HG03095 (cell line): ENCODE measurements around the gene FDCSP.
"Not testable (repeated sequence)": the region's sequence is repeated elsewhere in the genome, so short reads cannot be mapped to it uniquely, and the experiment has no call there.

Experiments
- ATAC-seq: cut with Tn5 transposase; IDR thresholded peaks from one replicate; pipeline ENCODE4 v1.9.1; 2021; ENCODE audit warnings: moderate library complexity; ENCODE audit not compliant: unreplicated experiment

Gene FDCSP

GRCh38 chr4:70225824-70226223, at the start of gene FDCSP:
Gene FDCSP, plus strand, starts transcription at chr4:70226124. Its CDS starts 5,071 bp downstream, at chr4:70231195.
- no peak for ATAC-seq

- ATAC-seq = no peak
Measured at GRCh38 chr4:70177090-70177489, 48.8 kb upstream of the FDCSP start.

DNA sequence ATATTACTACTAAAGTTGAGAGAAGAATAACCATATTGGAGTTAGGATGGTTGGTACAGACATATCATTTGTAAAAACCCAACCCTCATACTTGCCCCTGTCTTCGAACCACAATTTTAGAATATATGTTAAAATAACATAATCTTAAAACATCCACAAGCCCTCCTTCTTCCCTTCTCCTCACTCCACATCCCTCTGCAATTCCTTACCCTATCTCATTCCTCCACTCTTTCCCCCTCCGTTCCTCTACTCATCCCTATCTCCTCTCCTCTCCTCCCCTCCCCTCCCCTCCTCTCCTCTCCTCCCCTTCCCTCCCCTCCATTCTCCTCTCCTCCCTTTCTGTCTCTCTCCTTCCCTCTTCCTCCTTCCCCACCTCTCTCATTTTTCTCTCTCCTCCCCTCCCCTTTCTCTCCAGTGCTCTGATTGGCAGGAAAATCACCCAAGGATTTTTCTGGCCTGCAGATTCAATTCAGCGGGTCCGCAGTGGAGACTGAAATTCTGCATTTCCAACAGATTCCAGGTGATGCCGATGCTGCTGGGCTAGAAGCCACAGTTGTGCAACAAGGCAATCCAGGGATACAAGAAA, 47.8 kb upstream of the FDCSP start:
- ATAC-seq = no peak

DNA sequence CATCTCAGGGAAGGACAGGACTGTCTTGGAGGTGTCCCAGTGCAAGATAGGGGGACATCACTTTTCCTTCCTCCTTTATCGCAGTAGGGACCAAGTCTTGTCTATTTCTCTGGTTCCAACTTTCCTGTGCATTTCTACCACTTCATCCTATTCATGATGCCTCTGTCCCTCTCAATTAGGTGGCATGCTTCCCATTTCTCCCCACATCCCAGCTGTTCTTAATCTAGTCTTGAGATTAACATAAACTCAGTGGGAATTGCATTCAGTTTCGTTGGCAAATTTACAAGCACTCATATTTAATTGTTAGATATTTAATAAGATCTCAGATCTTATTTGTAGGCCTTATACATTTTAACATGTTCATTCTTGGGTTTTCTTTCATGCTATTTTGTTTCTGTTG, 46.1 kb upstream of the FDCSP start:
- ATAC-seq = no peak

- no peak for ATAC-seq
Measured at GRCh38 chr4:70181864-70182263, 44.1 kb upstream of the FDCSP start.

DNA sequence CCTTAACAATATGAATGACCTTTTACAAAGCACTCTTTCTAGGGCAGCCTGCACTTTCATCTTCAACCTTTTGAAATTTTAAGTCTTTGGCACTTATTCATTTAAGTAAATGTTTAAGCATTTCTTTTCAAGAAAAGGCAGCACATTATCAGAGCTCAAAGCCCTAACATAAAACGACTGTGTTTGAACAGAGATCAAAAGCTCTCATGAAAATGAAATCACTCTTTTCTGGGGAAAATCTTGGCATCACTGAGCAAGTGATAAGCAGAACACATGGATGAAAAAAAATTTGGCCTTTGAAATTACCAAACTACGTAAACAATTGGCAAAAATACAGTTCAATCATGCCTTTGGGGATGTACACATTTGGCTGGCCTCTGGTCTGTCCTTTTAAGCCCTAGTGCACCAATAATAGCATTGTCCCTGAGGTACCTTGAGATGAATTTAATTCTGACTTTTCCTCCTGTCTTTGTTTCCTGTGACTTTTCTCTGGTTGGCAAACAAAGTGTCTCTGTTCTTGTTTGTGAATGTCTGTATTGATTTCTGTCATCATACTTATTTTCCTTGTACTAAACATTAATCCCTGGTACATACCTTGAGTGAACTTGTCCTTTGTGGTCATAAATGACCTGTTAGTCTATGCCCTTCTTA, 43.3 kb upstream of the FDCSP start:
- no peak for ATAC-seq

DNA sequence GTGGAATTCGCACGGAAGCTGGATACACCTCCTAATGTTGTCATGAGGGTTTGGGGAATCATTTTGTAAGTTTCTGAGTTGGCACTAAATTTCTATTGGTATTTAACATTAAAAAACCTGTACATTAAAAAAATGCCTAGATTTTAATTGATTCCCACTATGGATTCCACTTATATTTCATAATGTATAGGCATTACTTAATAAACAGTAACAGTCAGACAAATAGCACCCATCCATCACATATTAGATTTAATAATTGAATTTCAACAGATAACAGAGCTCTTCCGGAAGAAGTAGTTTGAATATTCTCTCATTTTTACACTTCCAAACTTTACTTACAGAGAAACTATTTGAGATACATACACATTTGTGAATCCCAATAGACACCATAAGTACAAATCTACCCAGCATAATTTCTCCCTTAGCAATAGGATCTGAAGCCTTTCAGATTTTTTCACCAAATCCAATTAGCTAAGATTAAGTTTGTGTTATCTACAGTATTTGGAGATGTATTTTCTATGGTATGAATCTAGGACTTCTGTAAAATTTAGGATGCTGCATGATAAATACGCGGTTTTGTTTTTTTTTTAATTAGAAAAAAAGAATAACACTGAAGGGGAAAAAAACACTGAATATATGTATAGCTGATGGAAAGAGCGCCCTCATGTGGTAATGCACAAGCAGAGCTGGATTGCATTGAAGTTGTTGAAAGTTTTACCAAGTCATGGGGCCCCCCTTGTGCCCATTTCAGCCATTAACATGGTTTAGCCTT, 42.6 kb upstream of the FDCSP start:
- peak; percentile 84 for ATAC-seq

GRCh38 chr4:70183940-70184246, 42.0 kb upstream of the FDCSP start:
- no peak for ATAC-seq

DNA sequence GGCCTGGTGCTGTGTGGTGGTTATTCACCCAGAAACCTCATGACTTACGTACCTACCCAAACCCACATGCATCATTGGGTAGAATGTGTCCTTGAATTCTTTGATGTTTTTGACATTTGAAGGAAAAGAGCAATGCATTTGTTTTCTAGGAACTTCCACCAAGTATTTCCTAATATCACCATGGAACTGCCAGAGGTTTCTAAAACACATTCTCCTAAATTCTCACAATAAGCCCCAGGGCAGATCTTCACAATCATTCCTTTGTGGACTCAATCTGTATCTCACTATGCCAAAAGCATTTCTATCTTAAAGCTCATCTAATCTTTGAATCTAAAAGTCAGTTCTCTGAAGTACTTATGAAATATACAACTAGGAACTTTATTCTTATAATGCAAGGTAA, 38.7 kb upstream of the FDCSP start:
- no peak for ATAC-seq

GRCh38 chr4:70190579-70190978, 35.3 kb upstream of the FDCSP start:
- ATAC-seq = no peak

- ATAC-seq = no peak
Measured at GRCh38 chr4:70191647-70192046, 34.3 kb upstream of the FDCSP start.

GRCh38 chr4:70192895-70193294, 33.0 kb upstream of the FDCSP start:
- ATAC-seq = no peak

- ATAC-seq = no peak
Measured at GRCh38 chr4:70195425-70195824, 30.5 kb upstream of the FDCSP start, which contains the start of gene ODAM. Gene ODAM, plus strand, starts transcription at chr4:70195725. Its CDS starts 819 bp downstream, at chr4:70196544.

GRCh38 chr4:70196857-70197256, 29.1 kb upstream of the FDCSP start:
- no peak for ATAC-seq

GRCh38 chr4:70197842-70198241, 28.1 kb upstream of the FDCSP start:
- no peak for ATAC-seq

GRCh38 chr4:70203601-70204000, 22.3 kb upstream of the FDCSP start:
- no peak for ATAC-seq

DNA sequence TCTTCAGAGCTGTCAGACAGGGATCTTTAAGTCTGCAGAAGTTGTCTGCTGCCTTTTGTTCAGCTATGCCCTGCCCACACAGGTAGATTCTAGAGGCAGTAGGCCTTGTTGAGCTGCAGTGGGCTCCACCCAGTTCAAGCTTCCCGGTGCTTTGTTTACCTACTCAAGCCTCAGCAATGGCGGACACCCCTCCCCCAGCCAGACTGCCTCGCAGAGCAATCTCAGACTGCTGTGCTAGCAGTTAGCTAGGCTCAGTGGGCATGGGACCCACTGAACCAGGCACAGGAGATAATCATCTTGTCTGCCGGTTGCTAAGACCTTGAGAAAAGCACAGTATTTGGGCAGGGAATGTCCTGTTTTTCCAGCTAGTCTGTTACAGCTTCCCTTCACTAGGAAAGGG, 13.2 kb upstream of the FDCSP start:
- not testable (repeated sequence) for ATAC-seq

- ATAC-seq = not testable (repeated sequence)
Measured at GRCh38 chr4:70216109-70216508, 9.8 kb upstream of the FDCSP start.

DNA sequence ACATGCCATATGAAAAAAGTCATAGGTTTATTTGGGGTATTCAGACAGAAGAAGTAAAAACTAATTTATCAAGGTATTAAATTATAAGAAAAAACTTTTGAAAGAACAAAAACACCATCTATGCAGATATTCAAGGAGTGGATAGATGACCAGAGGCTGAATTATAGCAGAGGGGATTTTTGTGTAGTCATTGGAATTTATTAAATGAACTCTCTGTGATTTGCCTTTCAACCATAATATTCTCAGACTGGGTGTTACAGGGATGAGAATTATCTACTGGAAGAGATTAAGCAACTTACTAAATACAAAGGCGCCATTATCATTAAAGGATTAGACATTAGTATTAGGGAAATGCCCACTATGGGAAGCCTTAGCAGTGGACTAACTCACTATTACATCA, 9.4 kb upstream of the FDCSP start:
- ATAC-seq = not testable (repeated sequence)

- ATAC-seq = not testable (repeated sequence)
Measured at GRCh38 chr4:70221389-70221788, 4.5 kb upstream of the FDCSP start.

DNA sequence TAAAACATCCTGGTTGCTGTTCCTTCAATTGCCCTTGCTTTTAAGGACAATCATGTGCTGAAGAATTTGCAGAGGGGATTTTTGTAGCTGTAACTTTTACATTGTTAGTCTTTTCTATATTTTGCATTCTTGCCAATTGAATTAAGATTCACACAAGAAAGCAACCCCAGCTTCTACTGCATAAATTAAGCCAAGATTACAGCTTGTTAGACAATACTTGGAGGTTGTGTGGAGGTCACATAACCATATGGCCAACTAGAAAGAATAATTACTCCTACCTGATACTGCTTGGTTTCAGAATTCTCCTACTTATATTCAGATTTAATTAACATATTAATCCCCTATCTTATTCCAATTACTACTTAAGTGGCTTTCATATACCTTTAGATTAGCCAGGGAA, 4.1 kb upstream of the FDCSP start:
- not testable (repeated sequence) for ATAC-seq

DNA sequence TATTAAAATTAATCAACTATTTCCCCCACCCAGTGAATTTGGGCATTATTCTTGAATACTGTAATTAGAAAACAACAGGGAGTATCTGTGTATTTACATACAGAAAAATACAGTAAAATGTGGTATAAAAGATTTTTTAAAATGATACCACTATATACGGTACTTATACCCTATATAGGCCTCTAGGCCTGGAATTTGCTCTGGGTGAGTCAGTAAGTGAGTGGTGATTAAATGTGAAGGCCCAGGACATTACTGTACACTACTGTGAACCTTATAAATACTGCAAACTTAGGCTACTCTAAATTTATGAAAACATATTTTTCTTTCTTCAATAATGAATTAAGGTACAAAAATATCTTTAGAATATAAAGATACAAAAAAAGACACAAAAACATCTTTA, 10.2 kb downstream of the FDCSP start:
- ATAC-seq = no peak
